Transverse colon (tissue), 4 donors: ENCODE measurements around the gene GGA1. TPM values are rescaled to one million over a fixed set of nuclear protein-coding genes. Genes with fewer than 3 reads are reported as not detected.

ENCODE experiments used
- DNase-seq: peaks from one replicate; pipeline ENCODE4 v3.0.0-alpha.2; 2019
- H3K27ac ChIP-seq, 4 donors: fragments of 200-600 bp; sonication (generic); 2 replicates each; pipeline ENCODE4 v1.5.1; 2016 to 2018; ENCODE audit warnings: inconsistent platforms in 4 of 4
- H3K27me3 ChIP-seq: fragments of 200-600 bp; sonication (generic); 2 replicates; pipeline ENCODE4 v1.5.1; 2017; ENCODE audit warnings: inconsistent platforms
- H3K36me3 ChIP-seq, 4 donors: fragments of 200-600 bp; sonication (generic); 2 replicates each; pipeline ENCODE4 v1.5.1; 2017 to 2019; ENCODE audit warnings: inconsistent platforms in 4 of 4
- H3K4me1 ChIP-seq, 4 donors: fragments of 200-600 bp; sonication (generic); 2 replicates each; pipeline ENCODE4 v1.5.1; 2017 to 2020; ENCODE audit warnings: inconsistent platforms in 4 of 4
- H3K4me3 ChIP-seq, 4 donors: fragments of 200-600 bp; sonication (generic); 1 replicate in 1 of 4; 2 replicates in 3 of 4; pipeline versions ENCODE4 v1.5.1 to v1.6.1; 2017 to 2019; ENCODE audit warnings: inconsistent platforms in 4 of 4
- H3K9me3 ChIP-seq, 2 donors: fragments of 200-600 bp; sonication (generic); 2 replicates each; pipeline ENCODE4 v1.5.1; 2017 to 2019; ENCODE audit warnings: inconsistent platforms in 2 of 2
- CTCF ChIP-seq, 5 experiments: fragments of 200-600 bp in 3 of 5; fragments of 450-650 bp in 2 of 5; sonication (generic) in 3 of 5; IDR thresholded peaks; 1 replicate in 2 of 5; 2 replicates in 3 of 5; pipeline ENCODE4 v1.5.1; 2016 to 2017; ENCODE audit warnings: antibody characterized with exemption in 5 of 5, inconsistent platforms in 3 of 5, mild to moderate bottlenecking in 2 of 5, moderate library complexity in 1 of 5
- EP300 ChIP-seq: sonication (generic); formaldehyde crosslinking; IDR thresholded peaks from one replicate; pipeline ENCODE4 v1.6.1; 2017; ENCODE audit warnings: antibody characterized with exemption, low read depth
- POLR2A ChIP-seq: fragments of 450-650 bp; IDR thresholded peaks from one replicate; pipeline ENCODE4 v1.6.1; 2016; ENCODE audit warnings: antibody characterized with exemption, mild to moderate bottlenecking, moderate library complexity
- POLR2AphosphoS5 ChIP-seq, 3 donors: sonication (generic); formaldehyde crosslinking; IDR thresholded peaks; one replicate each; pipeline ENCODE4 v1.6.1; 2016; ENCODE audit warnings: antibody characterized with exemption in 3 of 3
- WGBS, 2 donors: methylation state at CpG; one replicate each; pipeline ENCODE4 v1.1.5; 2018; ENCODE audit warnings: low coverage in 1 of 2; 5-methylcytosine and 5-hydroxymethylcytosine counted together
- in situ Hi-C, 4 donors: fragments of 200-750 bp; cut with MboI; loops; one replicate each; pipeline versions ENCODE4 v1.15.0 to v1.15.1; 2017; ENCODE audit warnings: low sequenced_read_pairs in 3 of 4, low pct_ligation_motif_present in 1 of 4, low pct_unique_long_range_greater_than_20kb in 1 of 4
- intact Hi-C: fragments of 100-400 bp; cut with DNase I; formaldehyde crosslinking; loops from one replicate; pipeline ENCODE4 v1.15.1; 2023; ENCODE audit warnings: low total_unique reads
- total RNA-seq, 4 donors: library from RNA; depleted of rRNA; stranded (reverse); fragments of >200 nt; gene quantifications; one replicate each; pipeline ENCODE4 v1.1.0, GENCODE V29; 2016

Gene GGA1
- total RNA-seq, 4 donors from 2014 or later = 60.1 to 142 (median 73.8) TPM

GRCh38 chr22:37647317-37647716 lies 38.7 kb downstream of the GGA1 start:
- peaks cover 0 to 19% (median 8%) of the 10 kb centered on the region in 4 donors for H3K36me3 ChIP-seq
- H3K9me3 ChIP-seq = no peaks in the 10 kb centered on the region
- H3K4me3 ChIP-seq = no peak overlapping the region
- TF ChIP-seq POLR2A = no peak
- no peak for TF ChIP-seq CTCF (IDR thresholded peaks at IDR 0.05)
- no peak for TF ChIP-seq EP300
- no peak for TF ChIP-seq POLR2AphosphoS5 (IDR thresholded peaks at IDR 0.05)
- H3K27me3 ChIP-seq = no peaks in the 10 kb centered on the region
- peak overlapping the region in 2 of 4 donors; percentile 33 to 44 for H3K27ac ChIP-seq
- intact Hi-C loops (loop anchor here (10.0 kb wide), 1 partner anchor 147 kb away; no protein-coding TSS in a partner anchor), in situ Hi-C loops (no loop called here)
- H3K4me1 ChIP-seq = peaks cover 13 to 15% (median 14%) of the 10 kb centered on the region in 4 donors
- no peak for DNase-seq
- WGBS, 2 donors = 92% methylated on average over 9 of the region's 9 CpGs; no CpG with 5 or more reads in 1 of the 2 donors

- H3K36me3 ChIP-seq = peaks cover 0 to 24% (median 8%) of the 10 kb centered on the region in 4 donors
- TF ChIP-seq POLR2AphosphoS5 (IDR thresholded peaks at IDR 0.05) (peak in 2 of 3 donors; percentile 42 to 43), EP300 (no peak), POLR2A (no peak)
Observed at GRCh38 chr22:37647928-37648327, 39.3 kb downstream of the GGA1 start.

DNA sequence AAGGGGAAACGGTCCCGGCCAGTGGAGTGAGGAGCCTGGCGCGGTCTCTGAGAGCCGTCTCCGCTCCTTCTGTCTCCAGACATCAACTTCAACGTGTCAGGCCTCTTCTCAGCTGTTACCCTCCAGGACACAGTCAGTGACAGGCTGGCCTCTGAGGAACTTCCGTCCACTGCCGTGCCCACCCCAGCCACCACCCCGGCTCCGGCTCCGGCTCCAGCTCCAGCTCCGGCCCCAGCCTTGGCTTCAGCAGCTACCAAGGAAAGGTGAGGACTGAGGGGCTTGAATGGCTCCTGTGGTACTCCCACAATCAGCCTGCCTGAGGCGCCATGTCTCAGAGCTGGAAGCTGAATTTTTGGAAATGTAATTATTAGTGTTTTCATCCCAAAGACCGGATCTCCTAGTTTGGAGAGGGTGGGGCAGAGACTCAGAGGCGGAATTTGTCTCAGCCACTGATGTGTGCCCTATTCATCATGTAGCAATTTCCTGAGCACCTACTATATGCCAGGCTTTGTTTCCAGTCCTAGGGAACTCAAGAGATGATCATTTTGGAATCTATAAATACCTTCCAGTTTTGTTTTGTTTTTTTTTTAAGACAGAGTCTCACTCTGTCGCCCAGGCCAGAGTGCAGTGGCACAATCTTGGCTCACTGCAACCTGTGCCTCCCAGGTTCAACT lies 42.0 kb downstream of the GGA1 start:
- DNase-seq = no peak
- in situ Hi-C loops = no loop called here
- H3K4me1 ChIP-seq = peaks cover 0 to 16% (median 14%) of the 10 kb centered on the region in 4 donors
- WGBS, 2 donors = 95% methylated on average over 3 to 17 of the region's 17 CpGs
- no peak for TF ChIP-seq EP300
- no peak for TF ChIP-seq POLR2AphosphoS5 (IDR thresholded peaks at IDR 0.05)
- TF ChIP-seq POLR2A = no peak
- no peak for TF ChIP-seq CTCF (IDR thresholded peaks at IDR 0.05)
- H3K36me3 ChIP-seq = peaks cover 0 to 29% (median 8%) of the 10 kb centered on the region in 4 donors
- H3K27ac ChIP-seq = no peak overlapping the region
- H3K9me3 ChIP-seq = no peaks in the 10 kb centered on the region
- no peaks in the 10 kb centered on the region for H3K27me3 ChIP-seq
- H3K4me3 ChIP-seq = no peak overlapping the region
- intact Hi-C loops = no loop called here

More at GRCh38 chr22:37647928-37648327, 39.3 kb downstream of the GGA1 start:
- Histone ChIP-seq H3K27ac (peak overlapping the region in 1 of 4 donors; percentile 41), H3K9me3 (no peaks in the 10 kb centered on the region), H3K4me1 (peaks cover 8 to 9% (median 9%) of the 10 kb centered on the region in 4 donors), H3K27me3 (no peaks in the 10 kb centered on the region), H3K4me3 (no peak overlapping the region)
- 88% methylated on average over 9 of the region's 9 CpGs; no CpG with 5 or more reads in 1 of the 2 donors for WGBS, 2 donors
- DNase-seq = peak; percentile 67
- intact Hi-C loops = loop anchor here (10.0 kb wide), 1 partner anchor 147 kb away; no protein-coding TSS in a partner anchor
- in situ Hi-C loops = no loop called here

DNA sequence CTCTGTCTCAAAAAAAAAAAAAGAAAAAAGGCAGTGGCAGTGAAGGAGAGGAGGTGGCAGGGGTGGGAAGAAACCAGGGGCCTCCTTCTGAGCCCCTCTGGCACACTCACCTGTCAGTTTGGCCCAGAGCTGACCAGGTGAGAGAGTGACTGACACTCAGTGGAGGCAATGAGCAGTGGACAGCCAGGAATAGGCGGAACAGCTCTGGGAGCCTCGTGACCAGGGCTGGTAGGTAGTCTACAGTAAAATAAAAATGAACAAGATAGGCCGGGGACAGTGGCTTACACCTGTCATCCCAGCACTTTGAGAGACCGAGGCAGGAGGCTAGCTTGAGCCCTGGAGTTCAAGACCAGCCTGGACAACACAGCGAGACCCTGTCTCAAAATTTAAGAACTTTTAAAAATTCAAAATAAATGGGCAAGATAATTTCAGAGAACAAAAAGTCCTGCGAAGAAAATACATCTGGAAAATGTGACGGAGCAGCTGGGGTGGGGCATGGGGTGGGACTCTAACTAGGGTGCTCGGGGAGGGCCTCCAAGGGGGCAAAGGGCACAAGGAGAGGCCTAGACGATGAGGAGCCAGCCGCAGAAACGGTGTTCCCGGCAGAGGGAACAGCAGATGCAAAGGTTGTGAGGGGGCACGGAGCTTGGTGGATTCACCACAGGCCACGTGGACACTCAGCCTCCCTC lies 46.1 kb downstream of the GGA1 start:
- intact Hi-C loops = no loop called here
- peak; percentile 83 for DNase-seq
- Histone ChIP-seq H3K4me3 (no peak overlapping the region), H3K36me3 (peaks cover 0 to 29% (median 8%) of the 10 kb centered on the region in 4 donors), H3K9me3 (no peaks in the 10 kb centered on the region), H3K27ac (peak overlapping the region; percentile 80 to 86 (median 83)), H3K4me1 (peaks cover 6 to 33% (median 28%) of the 10 kb centered on the region in 4 donors), H3K27me3 (no peaks in the 10 kb centered on the region)
- TF ChIP-seq CTCF (IDR thresholded peaks at IDR 0.05) = no peak
- TF ChIP-seq POLR2AphosphoS5 (IDR thresholded peaks at IDR 0.05) = peak in 2 of 3 donors; percentile 11 to 57
- no peak for TF ChIP-seq POLR2A
- peak; percentile 8 for TF ChIP-seq EP300
- in situ Hi-C loops = no loop called here
- 59 to 60% methylated on average over 2 to 14 of the region's 14 CpGs for WGBS, 2 donors
